Embryonic facial prominence (tissue), 1 donor: ENCODE measurements around the gene TRIM29.

Source experiments
- DNase-seq: peaks from one replicate; pipeline ENCODE4 v3.0.0-alpha.2; 2016; ENCODE audit errors: extremely low spot score

The TRIM29 gene

GRCh38 chr11:120122924-120123683 lies 14.8 kb downstream of the TRIM29 start:
- DNase-seq: no peak

- no peak for DNase-seq
These were observed 15.9 kb downstream of the TRIM29 start for GRCh38 chr11:120121914-120122473.

- no peak for DNase-seq
These were observed 16.6 kb downstream of the TRIM29 start for GRCh38 chr11:120121336-120121735.

GRCh38 chr11:120120805-120121335 lies 17.0 kb downstream of the TRIM29 start:
- DNase-seq: no peak

GRCh38 chr11:120119121-120119520 lies 18.8 kb downstream of the TRIM29 start:
- no peak for DNase-seq

GRCh38 chr11:120117991-120118390 lies 19.9 kb downstream of the TRIM29 start:
- no peak for DNase-seq

- no peak for DNase-seq
These were observed 20.9 kb downstream of the TRIM29 start for GRCh38 chr11:120116966-120117365.

GRCh38 chr11:120115272-120116000 lies 22.5 kb downstream of the TRIM29 start:
- no peak for DNase-seq

GRCh38 chr11:120112174-120112796 lies 25.6 kb downstream of the TRIM29 start:
- DNase-seq: no peak

GRCh38 chr11:120109531-120109930 lies 28.4 kb downstream of the TRIM29 start:
- DNase-seq: no peak

- no peak for DNase-seq
These were observed 29.1 kb downstream of the TRIM29 start for GRCh38 chr11:120108785-120109168.

- no peak for DNase-seq
These were observed 29.6 kb downstream of the TRIM29 start for GRCh38 chr11:120108154-120108784.

- DNase-seq: no peak
These were observed 30.2 kb downstream of the TRIM29 start for GRCh38 chr11:120107692-120108091.

- DNase-seq: no peak
These were observed 31.4 kb downstream of the TRIM29 start for GRCh38 chr11:120106354-120107150.

GRCh38 chr11:120105576-120105975 lies 32.3 kb downstream of the TRIM29 start:
- no peak for DNase-seq

- DNase-seq: no peak
These were observed 33.8 kb downstream of the TRIM29 start for GRCh38 chr11:120104041-120104565.

GRCh38 chr11:120102864-120103122 lies 35.1 kb downstream of the TRIM29 start:
- DNase-seq: no peak

- DNase-seq: no peak
These were observed 35.7 kb downstream of the TRIM29 start for GRCh38 chr11:120102050-120102863.

GRCh38 chr11:120098503-120099020 lies 39.4 kb downstream of the TRIM29 start:
- no peak for DNase-seq
